ENCODE data around the gene CILP2.

The CILP2 gene

GRCh38 chr19:19526581-19527370 lies 11.3 kb upstream of the CILP2 start:
- H3K27ac ChIP-seq: no peak overlapping the region

GRCh38 chr19:19527371-19527656 lies 10.8 kb upstream of the CILP2 start:
- TF ChIP-seq ZFX (IDR thresholded peaks at IDR 0.05; ENCODE audit: borderline replicate concordance) (no peak), CTCF (IDR thresholded peaks at IDR 0.05) (no peak)
- no peak overlapping the region for H3K27ac ChIP-seq

More at GRCh38 chr19:19526581-19527370, 11.3 kb upstream of the CILP2 start:
- TF ChIP-seq ZFX (IDR thresholded peaks at IDR 0.05; ENCODE audit: borderline replicate concordance) (no peak), CTCF (IDR thresholded peaks at IDR 0.05) (no peak)

GRCh38 chr19:19527674-19528625 lies 10.1 kb upstream of the CILP2 start:
- TF ChIP-seq ZFX (IDR thresholded peaks at IDR 0.05; ENCODE audit: borderline replicate concordance) (no peak), CTCF (IDR thresholded peaks at IDR 0.05) (no peak)
- no peak overlapping the region for H3K27ac ChIP-seq

- H3K27ac ChIP-seq: no peak within 1 kb of the TSS
- TF ChIP-seq ZFX (IDR thresholded peaks at IDR 0.05; ENCODE audit: borderline replicate concordance) (no peak), CTCF (IDR thresholded peaks at IDR 0.05) (no peak)
Measured at GRCh38 chr19:19528721-19529490, 9.2 kb upstream of the CILP2 start, which contains the start of gene YJEFN3. Gene YJEFN3 (plus strand): TSS chr19:19528911. CDS start chr19:19528933, 22 bp downstream.

DNA sequence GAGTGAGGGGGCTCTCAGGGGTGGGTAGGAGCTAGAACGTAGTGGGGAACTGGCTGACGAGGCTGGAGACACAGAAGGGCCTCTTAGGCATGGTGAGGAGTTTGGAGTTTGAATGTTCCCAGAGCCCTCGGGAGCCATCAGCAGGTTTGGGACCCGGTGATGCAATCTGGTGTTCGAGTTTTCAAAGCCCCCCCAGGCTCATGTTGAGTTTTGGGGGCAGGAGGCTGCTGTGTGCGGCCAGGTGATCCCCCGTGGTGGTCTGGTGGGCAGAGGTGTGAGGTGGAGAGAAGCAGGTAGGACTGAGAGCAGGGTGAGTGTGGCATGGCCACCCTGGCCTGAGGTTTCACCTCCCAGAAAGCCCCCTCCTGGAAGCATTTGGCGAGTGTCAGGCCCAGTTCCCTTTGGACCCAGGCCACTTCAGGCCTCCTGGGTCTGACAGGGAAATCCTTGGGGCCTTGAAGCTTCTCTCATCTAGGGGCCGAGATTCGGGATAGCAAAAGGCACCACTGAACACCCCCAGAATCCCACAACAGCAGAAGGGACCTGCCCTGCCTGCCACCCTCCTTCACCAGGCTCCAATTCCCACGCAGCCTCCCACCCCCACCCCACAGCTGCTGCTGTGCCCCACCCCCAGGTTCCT lies 8.2 kb upstream of the CILP2 start:
- TF ChIP-seq ZFX (IDR thresholded peaks at IDR 0.05; ENCODE audit: borderline replicate concordance) (no peak), CTCF (IDR thresholded peaks at IDR 0.05) (no peak)
- H3K27ac ChIP-seq: no peak overlapping the region

DNA sequence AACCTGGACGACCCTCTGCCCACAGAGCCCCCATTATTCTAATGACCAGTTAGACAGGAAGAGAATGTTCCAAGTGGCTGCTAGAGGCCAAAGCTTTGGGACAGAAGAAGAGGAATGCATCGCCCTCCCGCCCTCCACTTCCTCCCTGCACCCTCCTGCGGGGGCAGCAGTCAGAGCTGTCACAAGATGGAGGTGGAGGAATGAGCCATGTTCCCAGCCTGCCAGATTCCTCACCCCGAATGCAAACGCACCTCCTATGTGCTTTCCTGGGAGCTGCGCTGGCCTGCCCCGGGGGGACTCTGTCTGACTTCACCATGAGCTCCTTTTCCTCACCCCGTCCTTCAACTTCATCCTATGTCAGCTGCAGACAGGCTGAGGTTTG lies 7.7 kb upstream of the CILP2 start:
- no peak for TF ChIP-seq CTCF (IDR thresholded peaks at IDR 0.05)
- TF ChIP-seq ZFX (IDR thresholded peaks at IDR 0.05; ENCODE audit: borderline replicate concordance): no peak
- no peak overlapping the region for H3K27ac ChIP-seq

Data from 22Rv1 (cell line).